ENCODE results near the gene OR4F6. TPM values are rescaled to one million over a fixed set of nuclear protein-coding genes. Genes with fewer than 3 reads are reported as not detected.

OR4F6 gene
- total RNA-seq, 1 experiment from 2014 or later: not detected

GRCh38 chr15:101820781-101821180 is 17.5 kb downstream of the OR4F6 start:
- no peaks in the 10 kb centered on the region for H3K9me3 ChIP-seq (replicated peaks)
- H3K36me3 ChIP-seq: no peaks in the 10 kb centered on the region
- H3K4me1 ChIP-seq: no peaks in the 10 kb centered on the region
- DNase-seq: no peak
- no peaks in the 10 kb centered on the region; the same call in 1 of the 2 replicates for H3K27me3 ChIP-seq
- H3K27ac ChIP-seq: no peak overlapping the region
- H3K4me3 ChIP-seq: no peak overlapping the region

- no peaks in the 10 kb centered on the region for H3K4me1 ChIP-seq
- no peak overlapping the region for H3K4me3 ChIP-seq
- no peak overlapping the region for H3K27ac ChIP-seq
- H3K9me3 ChIP-seq (replicated peaks): no peaks in the 10 kb centered on the region
- DNase-seq: no peak
- no peaks in the 10 kb centered on the region for H3K27me3 ChIP-seq
- no peaks in the 10 kb centered on the region for H3K36me3 ChIP-seq
Measured at GRCh38 chr15:101827257-101827656, 23.9 kb downstream of the OR4F6 start.

- Histone ChIP-seq H3K9me3 (replicated peaks) (no peaks in the 10 kb centered on the region), H3K4me3 (no peak overlapping the region), H3K36me3 (no peaks in the 10 kb centered on the region), H3K27me3 (no peaks in the 10 kb centered on the region), H3K4me1 (no peaks in the 10 kb centered on the region), H3K27ac (no peak overlapping the region)
- no peak for DNase-seq
Measured at GRCh38 chr15:101828774-101829173, 25.5 kb downstream of the OR4F6 start.

- Histone ChIP-seq H3K27ac (no peak overlapping the region), H3K27me3 (no peaks in the 10 kb centered on the region), H3K36me3 (no peaks in the 10 kb centered on the region), H3K4me3 (no peak overlapping the region), H3K4me1 (peaks cover 5% of the 10 kb centered on the region; the same call in 1 of the 2 replicates), H3K9me3 (replicated peaks) (no peaks in the 10 kb centered on the region)
- peak; percentile 62 to 70 for DNase-seq
Measured at GRCh38 chr15:101841656-101842055, 38.3 kb downstream of the OR4F6 start.

- no peak for DNase-seq
- no peaks in the 10 kb centered on the region for H3K9me3 ChIP-seq (replicated peaks)
- peaks cover 5% of the 10 kb centered on the region; the same call in 1 of the 2 replicates for H3K4me1 ChIP-seq
Measured at GRCh38 chr15:101844916-101845315, 41.6 kb downstream of the OR4F6 start.

GRCh38 chr15:101852356-101852755 is 49.0 kb downstream of the OR4F6 start:
- DNase-seq: no peak
- peaks cover 3% of the 10 kb centered on the region; the same call in 1 of the 2 replicates for H3K4me1 ChIP-seq
- no peak overlapping the region for H3K27ac ChIP-seq
- H3K9me3 ChIP-seq (replicated peaks): no peaks in the 10 kb centered on the region
- H3K36me3 ChIP-seq: no peaks in the 10 kb centered on the region
- H3K27me3 ChIP-seq: no peaks in the 10 kb centered on the region
- H3K4me3 ChIP-seq: no peak overlapping the region

More at GRCh38 chr15:101844916-101845315, 41.6 kb downstream of the OR4F6 start:
- no peaks in the 10 kb centered on the region for H3K27me3 ChIP-seq
- H3K27ac ChIP-seq: no peak overlapping the region
- no peak overlapping the region for H3K4me3 ChIP-seq
- no peaks in the 10 kb centered on the region for H3K36me3 ChIP-seq

Other genes starting within 250 kb of the OR4F6 start
- 54.6 and 57.0 TPM in 2 replicates for gene TM2D3, start 151.1 kb upstream of the OR4F6 start, total RNA-seq (2014; rRNA removed; shearing (Covaris generic))
- 23.7 and 28.8 TPM in 2 replicates for gene TARS3, start 79.0 kb upstream of the OR4F6 start, total RNA-seq (2014; rRNA removed; shearing (Covaris generic))
- not detected in 2 replicates for gene OR4F15, start 8.7 kb downstream of the OR4F6 start, total RNA-seq (2014; rRNA removed; shearing (Covaris generic))